ENCODE data around the gene MYCBP2. TPM values are rescaled to one million over a fixed set of nuclear protein-coding genes. Genes with fewer than 3 reads are reported as not detected.

Gene MYCBP2
- polyA plus RNA-seq, 1 of the 3 experiments (the other 2 are of a cell fraction) = 18.5 TPM

DNA sequence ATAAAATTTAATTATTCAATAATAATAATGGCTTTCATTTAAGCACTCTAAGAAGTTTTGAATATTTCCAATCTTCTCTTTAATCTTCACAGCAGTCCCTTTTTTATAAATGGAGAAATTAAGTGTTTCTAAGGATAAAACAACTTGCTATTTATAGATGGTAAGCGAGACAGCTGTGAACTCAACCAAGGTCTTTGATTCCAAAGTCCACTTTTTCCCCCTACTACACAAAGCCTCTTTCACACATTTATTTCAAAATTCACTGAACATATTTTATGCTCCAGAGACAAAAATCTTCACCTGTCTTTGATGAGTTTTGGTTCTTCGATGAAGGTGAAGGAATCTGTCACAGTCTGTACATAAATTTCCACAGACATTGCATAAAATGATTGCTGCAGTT, 265.5 kb downstream of the MYCBP2 start (continued):
- TF ChIP-seq, protein P1, sequence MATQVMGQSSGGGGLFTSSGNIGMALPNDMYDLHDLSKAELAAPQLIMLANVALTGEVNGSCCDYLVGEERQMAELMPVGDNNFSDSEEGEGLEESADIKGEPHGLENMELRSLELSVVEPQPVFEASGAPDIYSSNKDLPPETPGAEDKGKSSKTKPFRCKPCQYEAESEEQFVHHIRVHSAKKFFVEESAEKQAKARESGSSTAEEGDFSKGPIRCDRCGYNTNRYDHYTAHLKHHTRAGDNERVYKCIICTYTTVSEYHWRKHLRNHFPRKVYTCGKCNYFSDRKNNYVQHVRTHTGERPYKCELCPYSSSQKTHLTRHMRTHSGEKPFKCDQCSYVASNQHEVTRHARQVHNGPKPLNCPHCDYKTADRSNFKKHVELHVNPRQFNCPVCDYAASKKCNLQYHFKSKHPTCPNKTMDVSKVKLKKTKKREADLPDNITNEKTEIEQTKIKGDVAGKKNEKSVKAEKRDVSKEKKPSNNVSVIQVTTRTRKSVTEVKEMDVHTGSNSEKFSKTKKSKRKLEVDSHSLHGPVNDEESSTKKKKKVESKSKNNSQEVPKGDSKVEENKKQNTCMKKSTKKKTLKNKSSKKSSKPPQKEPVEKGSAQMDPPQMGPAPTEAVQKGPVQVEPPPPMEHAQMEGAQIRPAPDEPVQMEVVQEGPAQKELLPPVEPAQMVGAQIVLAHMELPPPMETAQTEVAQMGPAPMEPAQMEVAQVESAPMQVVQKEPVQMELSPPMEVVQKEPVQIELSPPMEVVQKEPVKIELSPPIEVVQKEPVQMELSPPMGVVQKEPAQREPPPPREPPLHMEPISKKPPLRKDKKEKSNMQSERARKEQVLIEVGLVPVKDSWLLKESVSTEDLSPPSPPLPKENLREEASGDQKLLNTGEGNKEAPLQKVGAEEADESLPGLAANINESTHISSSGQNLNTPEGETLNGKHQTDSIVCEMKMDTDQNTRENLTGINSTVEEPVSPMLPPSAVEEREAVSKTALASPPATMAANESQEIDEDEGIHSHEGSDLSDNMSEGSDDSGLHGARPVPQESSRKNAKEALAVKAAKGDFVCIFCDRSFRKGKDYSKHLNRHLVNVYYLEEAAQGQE (IDR thresholded peaks at IDR 0.05; ENCODE audit: low read depth, low read length) = no peak
- no peak for TF ChIP-seq ELF1 (IDR thresholded peaks at IDR 0.05)

DNA sequence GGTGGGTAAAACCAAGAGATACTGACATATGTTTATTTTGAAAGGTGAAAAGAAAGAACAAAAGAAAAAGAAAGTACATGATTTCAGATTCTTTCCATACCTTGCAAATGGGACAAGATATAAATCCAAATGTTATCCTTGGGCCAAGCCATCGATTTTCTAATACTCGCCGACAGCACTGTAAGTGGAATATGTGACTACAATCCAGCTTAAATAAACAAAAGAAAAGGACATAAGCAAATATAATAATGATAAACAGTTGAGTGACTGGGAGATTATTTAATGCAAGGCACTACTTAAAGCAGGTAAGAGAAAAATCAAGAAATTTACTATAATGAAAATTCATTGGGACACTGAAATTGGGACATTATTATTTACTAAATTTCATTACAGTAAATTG, 270.0 kb downstream of the MYCBP2 start:
- WGBS (ENCODE audit: low lambda C conversion rate) = 93% methylated on average over 3 of the region's 3 CpGs
- POLR2A ChIA-PET = interaction anchor here (0.7 kb wide), 1 partner anchor 422 kb away, joined by 3 read pairs; no protein-coding TSS in a partner anchor

More for the DNA sequence above, 270.0 kb downstream of the MYCBP2 start:
- H3K36me3 ChIP-seq (replicated peaks in 1 of 2; ENCODE audit: control insufficient read depth in 1 of 2, insufficient read depth in 2 of 2, low read length in 1 of 2) = peaks cover 52 to 67% of the 10 kb centered on the region in 2 experiments
- no peak for DNase-seq
- H3K27ac ChIP-seq (ENCODE audit: low read depth in 2 of 2, low read length in 1 of 2) = no peak overlapping the region
- CTCF ChIA-PET = interaction anchor here (1.1 to 1.6 kb wide), 2 partner anchors 10 to 421 kb away, joined by 3 read pairs; no protein-coding TSS in a partner anchor
- no peak for TF ChIP-seq JUND (IDR thresholded peaks at IDR 0.05)
- TF ChIP-seq MEF2A (IDR thresholded peaks at IDR 0.05; ENCODE audit: borderline replicate concordance, low read depth) = no peak
- TF ChIP-seq EP300 (IDR thresholded peaks at IDR 0.05; ENCODE audit: borderline replicate concordance in 1 of 2, low read depth in 1 of 2, low read length in 1 of 2) = no peak
- no peak for TF ChIP-seq NRF1 (IDR thresholded peaks at IDR 0.05; ENCODE audit: low read depth, low read length)
- TF ChIP-seq SIN3A (IDR thresholded peaks at IDR 0.05; ENCODE audit: borderline replicate concordance, low read depth, low read length) = no peak
- TF ChIP-seq TEAD4 (IDR thresholded peaks at IDR 0.05; ENCODE audit: borderline replicate concordance, insufficient read depth) = no peak
- TF ChIP-seq, protein P2, sequence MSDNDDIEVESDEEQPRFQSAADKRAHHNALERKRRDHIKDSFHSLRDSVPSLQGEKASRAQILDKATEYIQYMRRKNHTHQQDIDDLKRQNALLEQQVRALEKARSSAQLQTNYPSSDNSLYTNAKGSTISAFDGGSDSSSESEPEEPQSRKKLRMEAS (IDR thresholded peaks at IDR 0.05; ENCODE audit: low read depth) = no peak
- no peak for TF ChIP-seq POLR2AphosphoS5 (IDR thresholded peaks at IDR 0.05; ENCODE audit: low read depth, low read length)
- TF ChIP-seq YY1 (IDR thresholded peaks at IDR 0.05; ENCODE audit: low read depth) = no peak
- no peak for TF ChIP-seq FOXM1 (IDR thresholded peaks at IDR 0.05; ENCODE audit: low read depth)
- TF ChIP-seq FOSL2 (IDR thresholded peaks at IDR 0.05; ENCODE audit: borderline replicate concordance, low read depth) = no peak
- TF ChIP-seq GABPA (IDR thresholded peaks at IDR 0.05; ENCODE audit: low read depth) = no peak
- TF ChIP-seq, protein P3, sequence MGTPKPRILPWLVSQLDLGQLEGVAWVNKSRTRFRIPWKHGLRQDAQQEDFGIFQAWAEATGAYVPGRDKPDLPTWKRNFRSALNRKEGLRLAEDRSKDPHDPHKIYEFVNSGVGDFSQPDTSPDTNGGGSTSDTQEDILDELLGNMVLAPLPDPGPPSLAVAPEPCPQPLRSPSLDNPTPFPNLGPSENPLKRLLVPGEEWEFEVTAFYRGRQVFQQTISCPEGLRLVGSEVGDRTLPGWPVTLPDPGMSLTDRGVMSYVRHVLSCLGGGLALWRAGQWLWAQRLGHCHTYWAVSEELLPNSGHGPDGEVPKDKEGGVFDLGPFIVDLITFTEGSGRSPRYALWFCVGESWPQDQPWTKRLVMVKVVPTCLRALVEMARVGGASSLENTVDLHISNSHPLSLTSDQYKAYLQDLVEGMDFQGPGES (IDR thresholded peaks at IDR 0.05; ENCODE audit: low read depth, low read length) = no peak
- TF ChIP-seq, protein P4, sequence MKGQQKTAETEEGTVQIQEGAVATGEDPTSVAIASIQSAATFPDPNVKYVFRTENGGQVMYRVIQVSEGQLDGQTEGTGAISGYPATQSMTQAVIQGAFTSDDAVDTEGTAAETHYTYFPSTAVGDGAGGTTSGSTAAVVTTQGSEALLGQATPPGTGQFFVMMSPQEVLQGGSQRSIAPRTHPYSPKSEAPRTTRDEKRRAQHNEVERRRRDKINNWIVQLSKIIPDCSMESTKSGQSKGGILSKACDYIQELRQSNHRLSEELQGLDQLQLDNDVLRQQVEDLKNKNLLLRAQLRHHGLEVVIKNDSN (IDR thresholded peaks at IDR 0.05; ENCODE audit: borderline replicate concordance, low read depth) = no peak
- TF ChIP-seq TCF12 (IDR thresholded peaks at IDR 0.05) = no peak
- TF ChIP-seq, protein P5, sequence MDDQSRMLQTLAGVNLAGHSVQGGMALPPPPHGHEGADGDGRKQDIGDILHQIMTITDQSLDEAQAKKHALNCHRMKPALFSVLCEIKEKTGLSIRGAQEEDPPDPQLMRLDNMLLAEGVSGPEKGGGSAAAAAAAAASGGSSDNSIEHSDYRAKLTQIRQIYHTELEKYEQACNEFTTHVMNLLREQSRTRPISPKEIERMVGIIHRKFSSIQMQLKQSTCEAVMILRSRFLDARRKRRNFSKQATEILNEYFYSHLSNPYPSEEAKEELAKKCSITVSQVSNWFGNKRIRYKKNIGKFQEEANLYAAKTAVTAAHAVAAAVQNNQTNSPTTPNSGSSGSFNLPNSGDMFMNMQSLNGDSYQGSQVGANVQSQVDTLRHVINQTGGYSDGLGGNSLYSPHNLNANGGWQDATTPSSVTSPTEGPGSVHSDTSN (IDR thresholded peaks at IDR 0.05) = no peak
- no peak for TF ChIP-seq RAD21 (IDR thresholded peaks at IDR 0.05; ENCODE audit: low read length)
- TF ChIP-seq ELF1 (IDR thresholded peaks at IDR 0.05) = no peak
- no peak for TF ChIP-seq SMC3 (IDR thresholded peaks at IDR 0.05; ENCODE audit: low read depth, low read length)
- no peak for TF ChIP-seq RCOR1 (IDR thresholded peaks at IDR 0.05; ENCODE audit: low read length)
- H3K4me3 ChIP-seq (ENCODE audit: low read depth in 2 of 2, low read length in 1 of 2) = no peak overlapping the region
- no peaks in the 10 kb centered on the region for H3K9me2 ChIP-seq
- H2AFZ ChIP-seq (ENCODE audit: low read depth) = no peak overlapping the region
- no peaks in the 10 kb centered on the region for H3F3A ChIP-seq (replicated peaks; ENCODE audit: insufficient read depth)
- H3K79me2 ChIP-seq (ENCODE audit: insufficient read depth) = no peaks in the 10 kb centered on the region
- no peaks in the 10 kb centered on the region for H3K27me3 ChIP-seq (ENCODE audit: insufficient read depth)
- H4K20me1 ChIP-seq (ENCODE audit: insufficient read depth) = no peaks in the 10 kb centered on the region
- H3K9ac ChIP-seq = no peak overlapping the region
- no peaks in the 10 kb centered on the region for H3K4me1 ChIP-seq (ENCODE audit: control insufficient read depth in 1 of 2, insufficient read depth in 2 of 2, low read depth in 1 of 2, low read length in 1 of 2)
- H3K9me3 ChIP-seq = no peaks in the 10 kb centered on the region
- no peak overlapping the region for H3K4me2 ChIP-seq
